K562 (cell line): ENCODE data around the gene NOL8. TPM values are rescaled to one million over a fixed set of nuclear protein-coding genes. Genes with fewer than 3 reads are reported as not detected.

ENCODE experiments used
- BRCA1 ChIP-seq, 2 experiments: fragments of 450-650 bp in 1 of 2; sonication (generic) in 1 of 2; formaldehyde crosslinking in 1 of 2; IDR thresholded peaks; 2 replicates each; pipeline versions ENCODE4 v1.5.0 to v1.6.1; 2017 to 2020; ENCODE audit warnings: mild to moderate bottlenecking in 1 of 2, missing genetic modification reagents in 1 of 2
- FOXK2 ChIP-seq, 2 experiments: fragments of 450-650 bp; IDR thresholded peaks in 1 of 2; conservative IDR thresholded peaks in 1 of 2; 2 replicates each; pipeline ENCODE4 v1.6.1; 2016; ENCODE audit warnings: low read depth in 2 of 2, mild to moderate bottlenecking in 1 of 2
- HDAC6 ChIP-seq: IDR thresholded peaks from 2 replicates; pipeline ENCODE4 v1.6.1; 2012; ENCODE audit warnings: low read depth, mild to moderate bottlenecking, control low read depth, inconsistent platforms, low read length, moderate library complexity
- KLF1 ChIP-seq: fragments of 450-650 bp; IDR thresholded peaks from 2 replicates; pipeline ENCODE4 v1.6.1; 2016; ENCODE audit warnings: missing genetic modification characterization, missing compliant biosample characterization
- MTF1 ChIP-seq: fragments of 250-450 bp; sonication (Bioruptor Pico); IDR thresholded peaks from 2 replicates; pipeline ENCODE4 v1.9.0; 2021; ENCODE audit warnings: moderate library complexity, mild to moderate bottlenecking, inconsistent platforms, borderline replicate concordance
- NR2C1 ChIP-seq, 2 experiments: fragments of 450-650 bp; IDR thresholded peaks; 2 replicates each; pipeline ENCODE4 v1.6.1; 2017; ENCODE audit warnings: mild to moderate bottlenecking in 2 of 2, antibody characterized with exemption in 1 of 2, inconsistent platforms in 1 of 2, missing compliant biosample characterization in 1 of 2, missing genetic modification characterization in 1 of 2
- PHF8 ChIP-seq: fragments of 200-600 bp; sonication (generic); IDR thresholded peaks from 2 replicates; pipeline ENCODE4 v1.6.1; 2012; ENCODE audit warnings: mixed run types, mild to moderate bottlenecking, inconsistent platforms, low read length, moderate library complexity, borderline replicate concordance
- SLC30A9 ChIP-seq: fragments of 250-450 bp; sonication (Bioruptor Pico); IDR thresholded peaks from 2 replicates; pipeline ENCODE4 v1.8.0; 2022; ENCODE audit warnings: mild to moderate bottlenecking, moderate library complexity
- SMAD2 ChIP-seq: fragments of 150-350 bp; IDR thresholded peaks from 2 replicates; pipeline ENCODE4 v1.6.1; 2014; ENCODE audit warnings: low read depth, mild to moderate bottlenecking, low read length
- TAF9B ChIP-seq: fragments of 450-650 bp; IDR thresholded peaks from 2 replicates; pipeline ENCODE4 v1.6.1; 2018; ENCODE audit warnings: mild to moderate bottlenecking; ENCODE audit not compliant: partially characterized antibody
- ZBTB8A ChIP-seq: fragments of 450-650 bp; IDR thresholded peaks from 2 replicates; pipeline ENCODE4 v1.6.1; 2018; ENCODE audit warnings: mild to moderate bottlenecking, moderate library complexity; ENCODE audit not compliant: partially characterized antibody
- ZNF274 ChIP-seq: IDR thresholded peaks from 2 replicates; pipeline ENCODE4 v1.6.1; 2011; ENCODE audit warnings: low read depth, mild to moderate bottlenecking, low read length, moderate library complexity, borderline replicate concordance
- polyA plus RNA-seq, 8 experiments: library from polyadenylated mRNA; depleted of rRNA in 4 of 8; stranded (reverse) in 5 of 8; unstranded in 3 of 8; fragments of >200 nt; fragmentation: Nextera tagmentation in 2 of 8; fragmentation: Illumina TruSeq in 1 of 8; extraction: Ambion mirVana in 2 of 8; extraction: Trizol in 1 of 8; gene quantifications; 2 replicates each; pipeline versions ENCODE4 v1.2.1 to v1.2.3, GENCODE V29; 2011 to 2014; ENCODE audit warnings: inconsistent platforms in 1 of 8, missing spikeins in 1 of 8
- total RNA-seq, 7 experiments: library from RNA; depleted of rRNA in 6 of 7; stranded (reverse); fragments of >200 nt in 6 of 7; fragmentation: Illumina TruSeq in 2 of 7; extraction: Trizol in 2 of 7; gene quantifications; 2 replicates each; pipeline versions ENCODE4 v1.2.1 to v1.2.3, GENCODE V29; 2011 to 2021; ENCODE audit warnings: low replicate concordance in 1 of 7
- TF ChIP-seq, protein P1 (sequence below): fragments of 450-650 bp; formaldehyde crosslinking; IDR thresholded peaks from 2 replicates; pipeline ENCODE4 v1.4.0; 2022; ENCODE audit warnings: mild to moderate bottlenecking, moderate library complexity
- TF ChIP-seq, protein P2 (sequence below): fragments of 200-800 bp; sonication (Bioruptor generic); IDR thresholded peaks from 2 replicates; pipeline ENCODE4 v1.6.1; 2016; ENCODE audit warnings: missing genetic modification characterization, missing compliant biosample characterization
- TF ChIP-seq, protein P3 (sequence below): fragments of 450-650 bp; formaldehyde crosslinking; IDR thresholded peaks from 2 replicates; pipeline ENCODE4 v1.4.0; 2020; ENCODE audit warnings: mild to moderate bottlenecking, moderate library complexity
- TF ChIP-seq, protein P4 (sequence below): fragments of 450-650 bp; IDR thresholded peaks from 2 replicates; pipeline ENCODE4 v1.6.1; 2016
- TF ChIP-seq, protein P5 (sequence below): fragments of 450-650 bp; conservative IDR thresholded peaks from 2 replicates; pipeline ENCODE4 v1.6.1; 2016; ENCODE audit warnings: missing genetic modification characterization, low read depth, mild to moderate bottlenecking, missing compliant biosample characterization, moderate library complexity

NOL8 gene
- total and polyA plus RNA-seq, 9 of the 15 experiments (the other 6 are each of a cell fraction or from before 2014, with no cell fraction given), result 51.3 to 91.5 (median 58.7) TPM

GRCh38 chr9:92292338-92293074 lies 32.6 kb downstream of the NOL8 start (continued):
- TF ChIP-seq, protein P1, sequence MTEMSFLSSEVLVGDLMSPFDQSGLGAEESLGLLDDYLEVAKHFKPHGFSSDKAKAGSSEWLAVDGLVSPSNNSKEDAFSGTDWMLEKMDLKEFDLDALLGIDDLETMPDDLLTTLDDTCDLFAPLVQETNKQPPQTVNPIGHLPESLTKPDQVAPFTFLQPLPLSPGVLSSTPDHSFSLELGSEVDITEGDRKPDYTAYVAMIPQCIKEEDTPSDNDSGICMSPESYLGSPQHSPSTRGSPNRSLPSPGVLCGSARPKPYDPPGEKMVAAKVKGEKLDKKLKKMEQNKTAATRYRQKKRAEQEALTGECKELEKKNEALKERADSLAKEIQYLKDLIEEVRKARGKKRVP (CRISPR knock-in tag), result no peak
- TF ChIP-seq PHF8 (no peak), ZNF274 (no peak), NR2C1 (IDR thresholded peaks at IDR 0.05) (peak; percentile 14; the same call in 1 of the 2 replicates), NR2C1 (tag; IDR thresholded peaks at IDR 0.05) (no peak), SMAD2 (no peak), TAF9B (no peak), ZBTB8A (peak; percentile 37), FOXK2 (conservative IDR thresholded peaks at IDR 0.05 in 1 of 2, IDR thresholded peaks at IDR 0.05 in 1 of 2; ENCODE audit: low read depth in 2 of 2) (no peak), MTF1 (CRISPR knock-in tag) (no peak), SLC30A9 (CRISPR knock-in tag) (no peak), KLF1 (no peak), HDAC6 (no peak), BRCA1 (IDR thresholded peaks at IDR 0.05) (no peak), BRCA1 (CRISPR knock-in tag; IDR thresholded peaks at IDR 0.05) (no peak)
- TF ChIP-seq, protein P2, sequence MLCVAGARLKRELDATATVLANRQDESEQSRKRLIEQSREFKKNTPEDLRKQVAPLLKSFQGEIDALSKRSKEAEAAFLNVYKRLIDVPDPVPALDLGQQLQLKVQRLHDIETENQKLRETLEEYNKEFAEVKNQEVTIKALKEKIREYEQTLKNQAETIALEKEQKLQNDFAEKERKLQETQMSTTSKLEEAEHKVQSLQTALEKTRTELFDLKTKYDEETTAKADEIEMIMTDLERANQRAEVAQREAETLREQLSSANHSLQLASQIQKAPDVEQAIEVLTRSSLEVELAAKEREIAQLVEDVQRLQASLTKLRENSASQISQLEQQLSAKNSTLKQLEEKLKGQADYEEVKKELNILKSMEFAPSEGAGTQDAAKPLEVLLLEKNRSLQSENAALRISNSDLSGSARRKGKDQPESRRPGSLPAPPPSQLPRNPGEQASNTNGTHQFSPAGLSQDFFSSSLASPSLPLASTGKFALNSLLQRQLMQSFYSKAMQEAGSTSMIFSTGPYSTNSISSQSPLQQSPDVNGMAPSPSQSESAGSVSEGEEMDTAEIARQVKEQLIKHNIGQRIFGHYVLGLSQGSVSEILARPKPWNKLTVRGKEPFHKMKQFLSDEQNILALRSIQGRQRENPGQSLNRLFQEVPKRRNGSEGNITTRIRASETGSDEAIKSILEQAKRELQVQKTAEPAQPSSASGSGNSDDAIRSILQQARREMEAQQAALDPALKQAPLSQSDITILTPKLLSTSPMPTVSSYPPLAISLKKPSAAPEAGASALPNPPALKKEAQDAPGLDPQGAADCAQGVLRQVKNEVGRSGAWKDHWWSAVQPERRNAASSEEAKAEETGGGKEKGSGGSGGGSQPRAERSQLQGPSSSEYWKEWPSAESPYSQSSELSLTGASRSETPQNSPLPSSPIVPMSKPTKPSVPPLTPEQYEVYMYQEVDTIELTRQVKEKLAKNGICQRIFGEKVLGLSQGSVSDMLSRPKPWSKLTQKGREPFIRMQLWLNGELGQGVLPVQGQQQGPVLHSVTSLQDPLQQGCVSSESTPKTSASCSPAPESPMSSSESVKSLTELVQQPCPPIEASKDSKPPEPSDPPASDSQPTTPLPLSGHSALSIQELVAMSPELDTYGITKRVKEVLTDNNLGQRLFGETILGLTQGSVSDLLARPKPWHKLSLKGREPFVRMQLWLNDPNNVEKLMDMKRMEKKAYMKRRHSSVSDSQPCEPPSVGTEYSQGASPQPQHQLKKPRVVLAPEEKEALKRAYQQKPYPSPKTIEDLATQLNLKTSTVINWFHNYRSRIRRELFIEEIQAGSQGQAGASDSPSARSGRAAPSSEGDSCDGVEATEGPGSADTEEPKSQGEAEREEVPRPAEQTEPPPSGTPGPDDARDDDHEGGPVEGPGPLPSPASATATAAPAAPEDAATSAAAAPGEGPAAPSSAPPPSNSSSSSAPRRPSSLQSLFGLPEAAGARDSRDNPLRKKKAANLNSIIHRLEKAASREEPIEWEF (CRISPR knock-in tag), result no peak
- TF ChIP-seq, protein P3, sequence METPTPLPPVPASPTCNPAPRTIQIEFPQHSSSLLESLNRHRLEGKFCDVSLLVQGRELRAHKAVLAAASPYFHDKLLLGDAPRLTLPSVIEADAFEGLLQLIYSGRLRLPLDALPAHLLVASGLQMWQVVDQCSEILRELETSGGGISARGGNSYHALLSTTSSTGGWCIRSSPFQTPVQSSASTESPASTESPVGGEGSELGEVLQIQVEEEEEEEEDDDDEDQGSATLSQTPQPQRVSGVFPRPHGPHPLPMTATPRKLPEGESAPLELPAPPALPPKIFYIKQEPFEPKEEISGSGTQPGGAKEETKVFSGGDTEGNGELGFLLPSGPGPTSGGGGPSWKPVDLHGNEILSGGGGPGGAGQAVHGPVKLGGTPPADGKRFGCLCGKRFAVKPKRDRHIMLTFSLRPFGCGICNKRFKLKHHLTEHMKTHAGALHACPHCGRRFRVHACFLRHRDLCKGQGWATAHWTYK, result no peak
- TF ChIP-seq, protein P4, sequence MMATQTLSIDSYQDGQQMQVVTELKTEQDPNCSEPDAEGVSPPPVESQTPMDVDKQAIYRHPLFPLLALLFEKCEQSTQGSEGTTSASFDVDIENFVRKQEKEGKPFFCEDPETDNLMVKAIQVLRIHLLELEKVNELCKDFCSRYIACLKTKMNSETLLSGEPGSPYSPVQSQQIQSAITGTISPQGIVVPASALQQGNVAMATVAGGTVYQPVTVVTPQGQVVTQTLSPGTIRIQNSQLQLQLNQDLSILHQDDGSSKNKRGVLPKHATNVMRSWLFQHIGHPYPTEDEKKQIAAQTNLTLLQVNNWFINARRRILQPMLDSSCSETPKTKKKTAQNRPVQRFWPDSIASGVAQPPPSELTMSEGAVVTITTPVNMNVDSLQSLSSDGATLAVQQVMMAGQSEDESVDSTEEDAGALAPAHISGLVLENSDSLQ, result peak; percentile 9; the same call in 1 of the 2 replicates
- TF ChIP-seq, protein P5, sequence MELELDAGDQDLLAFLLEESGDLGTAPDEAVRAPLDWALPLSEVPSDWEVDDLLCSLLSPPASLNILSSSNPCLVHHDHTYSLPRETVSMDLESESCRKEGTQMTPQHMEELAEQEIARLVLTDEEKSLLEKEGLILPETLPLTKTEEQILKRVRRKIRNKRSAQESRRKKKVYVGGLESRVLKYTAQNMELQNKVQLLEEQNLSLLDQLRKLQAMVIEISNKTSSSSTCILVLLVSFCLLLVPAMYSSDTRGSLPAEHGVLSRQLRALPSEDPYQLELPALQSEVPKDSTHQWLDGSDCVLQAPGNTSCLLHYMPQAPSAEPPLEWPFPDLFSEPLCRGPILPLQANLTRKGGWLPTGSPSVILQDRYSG (tag), result no peak
